Fibroblast of mammary gland (primary cell): Measurements from ENCODE around the gene POLR2A.

ENCODE experiments used
- DNase-seq: peaks from one replicate; pipeline ENCODE4 v3.0.0-alpha.2; 2010; ENCODE audit warnings: low read depth
- H3K4me3 ChIP-seq: 2 replicates; pipeline ENCODE4 v1.5.1; 2011; ENCODE audit warnings: low read depth, mild to moderate bottlenecking, low read length, moderate library complexity; ENCODE audit not compliant: control insufficient read depth
- TF ChIP-seq, protein P1 (sequence below): conservative IDR thresholded peaks from 2 replicates; pipeline ENCODE4 v1.5.1; 2011; ENCODE audit warnings: low read depth, low read length, inconsistent platforms; ENCODE audit not compliant: control insufficient read depth, insufficient read depth

POLR2A gene

DNA sequence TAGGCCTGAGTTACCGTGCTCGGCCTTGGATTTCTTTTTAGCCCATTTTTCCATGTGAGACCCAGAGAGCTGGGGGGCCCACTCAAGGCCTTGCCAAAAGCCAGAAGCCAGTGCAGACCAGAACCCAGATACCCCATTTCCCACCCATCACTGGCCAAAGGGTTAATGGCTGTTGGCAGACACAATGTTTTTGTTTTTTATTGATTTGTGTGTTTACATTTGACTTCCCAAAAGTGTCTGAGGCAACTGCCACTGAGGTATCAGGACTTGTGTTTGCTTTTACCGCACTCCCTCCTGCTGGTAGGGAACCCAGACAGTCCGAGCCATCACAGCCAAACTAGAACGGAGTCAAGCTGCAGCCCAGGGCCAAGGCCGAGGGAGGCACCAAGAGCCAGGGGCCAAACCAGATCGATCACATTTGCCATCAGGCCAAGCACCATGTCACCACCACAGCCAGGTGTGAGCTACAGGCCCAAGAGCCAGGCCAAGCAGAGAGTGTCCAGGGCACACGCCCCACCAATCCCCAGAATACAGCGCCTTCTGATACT, 57.0 kb downstream of the POLR2A start:
- no peak for DNase-seq
- TF ChIP-seq, protein P1, sequence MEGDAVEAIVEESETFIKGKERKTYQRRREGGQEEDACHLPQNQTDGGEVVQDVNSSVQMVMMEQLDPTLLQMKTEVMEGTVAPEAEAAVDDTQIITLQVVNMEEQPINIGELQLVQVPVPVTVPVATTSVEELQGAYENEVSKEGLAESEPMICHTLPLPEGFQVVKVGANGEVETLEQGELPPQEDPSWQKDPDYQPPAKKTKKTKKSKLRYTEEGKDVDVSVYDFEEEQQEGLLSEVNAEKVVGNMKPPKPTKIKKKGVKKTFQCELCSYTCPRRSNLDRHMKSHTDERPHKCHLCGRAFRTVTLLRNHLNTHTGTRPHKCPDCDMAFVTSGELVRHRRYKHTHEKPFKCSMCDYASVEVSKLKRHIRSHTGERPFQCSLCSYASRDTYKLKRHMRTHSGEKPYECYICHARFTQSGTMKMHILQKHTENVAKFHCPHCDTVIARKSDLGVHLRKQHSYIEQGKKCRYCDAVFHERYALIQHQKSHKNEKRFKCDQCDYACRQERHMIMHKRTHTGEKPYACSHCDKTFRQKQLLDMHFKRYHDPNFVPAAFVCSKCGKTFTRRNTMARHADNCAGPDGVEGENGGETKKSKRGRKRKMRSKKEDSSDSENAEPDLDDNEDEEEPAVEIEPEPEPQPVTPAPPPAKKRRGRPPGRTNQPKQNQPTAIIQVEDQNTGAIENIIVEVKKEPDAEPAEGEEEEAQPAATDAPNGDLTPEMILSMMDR: no peak
- H3K4me3 ChIP-seq: no peak overlapping the region

DNA sequence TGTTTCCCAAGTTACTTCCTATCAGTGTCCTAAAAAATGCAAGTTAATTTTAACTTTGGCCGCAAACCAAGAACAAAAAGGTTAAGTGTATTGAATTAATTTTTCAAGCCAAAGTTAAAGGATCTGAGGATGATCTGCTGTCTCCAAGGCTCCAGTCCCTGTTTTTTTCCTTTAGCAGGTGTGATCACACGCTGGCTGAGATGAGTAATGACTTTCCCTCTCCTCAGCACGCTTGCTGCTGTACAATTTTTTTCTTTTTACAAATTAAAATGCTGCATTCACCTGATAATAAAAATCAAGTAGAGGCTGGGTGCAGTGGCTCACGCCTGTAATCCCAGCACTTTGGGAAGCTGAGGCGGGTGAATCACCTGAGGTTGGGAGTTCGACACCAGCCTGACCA, 60.7 kb downstream of the POLR2A start:
- H3K4me3 ChIP-seq: no peak overlapping the region
- DNase-seq: no peak
- TF ChIP-seq, protein P1: no peak

DNA sequence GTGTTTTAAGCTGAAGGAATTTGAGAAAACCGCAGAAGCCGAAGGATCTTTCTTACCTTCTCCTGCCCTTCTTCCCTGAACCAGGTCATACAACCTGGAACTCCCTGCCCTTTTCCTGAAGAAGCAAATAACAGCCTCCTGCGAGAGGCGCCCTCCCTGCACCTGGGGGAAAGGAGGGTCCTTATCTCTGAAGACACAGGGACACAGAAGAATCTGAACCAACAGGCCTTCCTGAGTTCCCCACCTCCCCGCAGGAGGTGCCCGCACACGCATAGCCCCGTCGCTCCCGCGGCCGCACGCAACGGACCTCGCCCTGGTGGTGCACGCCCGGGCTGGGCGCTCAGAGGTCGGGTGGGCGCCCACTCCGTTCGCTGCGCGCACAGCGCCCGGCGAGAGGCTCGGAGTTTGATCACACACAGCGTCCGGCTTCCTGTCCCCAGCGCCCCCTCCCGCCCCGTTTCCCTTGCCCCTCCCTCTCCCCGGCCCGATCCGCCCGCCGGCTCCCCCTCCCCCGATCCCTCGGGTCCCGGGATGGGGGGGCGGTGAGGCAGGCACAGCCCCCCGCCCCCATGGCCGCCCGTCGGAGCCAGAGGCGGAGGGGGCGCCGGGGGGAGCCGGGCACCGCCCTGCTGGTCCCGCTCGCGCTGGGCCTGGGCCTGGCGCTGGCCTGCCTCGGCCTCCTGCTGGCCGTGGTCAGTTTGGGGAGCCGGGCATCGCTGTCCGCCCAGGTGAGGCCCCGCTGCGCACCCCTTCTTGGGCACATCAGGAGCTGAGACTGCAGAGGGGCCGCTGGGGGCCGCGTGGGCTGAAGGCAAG, 64.6 kb downstream of the POLR2A start, which contains the start of gene TNFSF12:
TNFSF12 (plus strand) TSS at position 474 of the 816 bp plus-strand sequence; CDS start at position 570, 96 bp downstream.
- H3K4me3 ChIP-seq: peak within 1 kb of the TSS; percentile 59
- no peak for DNase-seq
- TF ChIP-seq, protein P1: no peak
